HL-60 (cell line): Measurements from ENCODE around the gene SORCS2.

Experiments used
- GABPA ChIP-seq: IDR thresholded peaks from 2 replicates; pipeline ENCODE4 v1.6.1; 2012; ENCODE audit warnings: low read depth
- TF ChIP-seq, protein P1 (sequence below): IDR thresholded peaks from one replicate; pipeline ENCODE4 v1.5.1; 2011; ENCODE audit warnings: low read length, control low read depth, inconsistent platforms; ENCODE audit not compliant: insufficient read depth
- TF ChIP-seq, protein P2 (sequence below): IDR thresholded peaks from 2 replicates; pipeline ENCODE4 v1.6.1; 2012; ENCODE audit warnings: low read depth; ENCODE audit not compliant: insufficient replicate concordance

GRCh38 chr4:7511525-7511924, 319.2 kb downstream of the SORCS2 start:
- TF ChIP-seq, protein P1, sequence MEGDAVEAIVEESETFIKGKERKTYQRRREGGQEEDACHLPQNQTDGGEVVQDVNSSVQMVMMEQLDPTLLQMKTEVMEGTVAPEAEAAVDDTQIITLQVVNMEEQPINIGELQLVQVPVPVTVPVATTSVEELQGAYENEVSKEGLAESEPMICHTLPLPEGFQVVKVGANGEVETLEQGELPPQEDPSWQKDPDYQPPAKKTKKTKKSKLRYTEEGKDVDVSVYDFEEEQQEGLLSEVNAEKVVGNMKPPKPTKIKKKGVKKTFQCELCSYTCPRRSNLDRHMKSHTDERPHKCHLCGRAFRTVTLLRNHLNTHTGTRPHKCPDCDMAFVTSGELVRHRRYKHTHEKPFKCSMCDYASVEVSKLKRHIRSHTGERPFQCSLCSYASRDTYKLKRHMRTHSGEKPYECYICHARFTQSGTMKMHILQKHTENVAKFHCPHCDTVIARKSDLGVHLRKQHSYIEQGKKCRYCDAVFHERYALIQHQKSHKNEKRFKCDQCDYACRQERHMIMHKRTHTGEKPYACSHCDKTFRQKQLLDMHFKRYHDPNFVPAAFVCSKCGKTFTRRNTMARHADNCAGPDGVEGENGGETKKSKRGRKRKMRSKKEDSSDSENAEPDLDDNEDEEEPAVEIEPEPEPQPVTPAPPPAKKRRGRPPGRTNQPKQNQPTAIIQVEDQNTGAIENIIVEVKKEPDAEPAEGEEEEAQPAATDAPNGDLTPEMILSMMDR, result no peak
- TF ChIP-seq GABPA, result no peak
- TF ChIP-seq, protein P2, sequence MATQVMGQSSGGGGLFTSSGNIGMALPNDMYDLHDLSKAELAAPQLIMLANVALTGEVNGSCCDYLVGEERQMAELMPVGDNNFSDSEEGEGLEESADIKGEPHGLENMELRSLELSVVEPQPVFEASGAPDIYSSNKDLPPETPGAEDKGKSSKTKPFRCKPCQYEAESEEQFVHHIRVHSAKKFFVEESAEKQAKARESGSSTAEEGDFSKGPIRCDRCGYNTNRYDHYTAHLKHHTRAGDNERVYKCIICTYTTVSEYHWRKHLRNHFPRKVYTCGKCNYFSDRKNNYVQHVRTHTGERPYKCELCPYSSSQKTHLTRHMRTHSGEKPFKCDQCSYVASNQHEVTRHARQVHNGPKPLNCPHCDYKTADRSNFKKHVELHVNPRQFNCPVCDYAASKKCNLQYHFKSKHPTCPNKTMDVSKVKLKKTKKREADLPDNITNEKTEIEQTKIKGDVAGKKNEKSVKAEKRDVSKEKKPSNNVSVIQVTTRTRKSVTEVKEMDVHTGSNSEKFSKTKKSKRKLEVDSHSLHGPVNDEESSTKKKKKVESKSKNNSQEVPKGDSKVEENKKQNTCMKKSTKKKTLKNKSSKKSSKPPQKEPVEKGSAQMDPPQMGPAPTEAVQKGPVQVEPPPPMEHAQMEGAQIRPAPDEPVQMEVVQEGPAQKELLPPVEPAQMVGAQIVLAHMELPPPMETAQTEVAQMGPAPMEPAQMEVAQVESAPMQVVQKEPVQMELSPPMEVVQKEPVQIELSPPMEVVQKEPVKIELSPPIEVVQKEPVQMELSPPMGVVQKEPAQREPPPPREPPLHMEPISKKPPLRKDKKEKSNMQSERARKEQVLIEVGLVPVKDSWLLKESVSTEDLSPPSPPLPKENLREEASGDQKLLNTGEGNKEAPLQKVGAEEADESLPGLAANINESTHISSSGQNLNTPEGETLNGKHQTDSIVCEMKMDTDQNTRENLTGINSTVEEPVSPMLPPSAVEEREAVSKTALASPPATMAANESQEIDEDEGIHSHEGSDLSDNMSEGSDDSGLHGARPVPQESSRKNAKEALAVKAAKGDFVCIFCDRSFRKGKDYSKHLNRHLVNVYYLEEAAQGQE, result no peak
